HL-60 (cell line): Measurements from ENCODE around the gene MACROD2.

Source experiments
- CTCF ChIP-seq: IDR thresholded peaks from one replicate; pipeline ENCODE4 v1.5.1; 2011; ENCODE audit warnings: low read length, control low read depth, inconsistent platforms; ENCODE audit not compliant: insufficient read depth
- POLR2AphosphoS5 ChIP-seq: IDR thresholded peaks from 2 replicates; pipeline ENCODE4 v1.6.1; 2012; ENCODE audit warnings: low read depth
- REST ChIP-seq: IDR thresholded peaks from 2 replicates; pipeline ENCODE4 v1.6.1; 2012; ENCODE audit warnings: low read depth; ENCODE audit not compliant: insufficient replicate concordance
- SPI1 ChIP-seq: IDR thresholded peaks from 2 replicates; pipeline ENCODE4 v1.6.1; 2012; ENCODE audit warnings: low read depth, mild to moderate bottlenecking, borderline replicate concordance

GRCh38 chr20:16050366-16050765 is 2055.1 kb downstream of the MACROD2 start:
- TF ChIP-seq CTCF (no peak), POLR2AphosphoS5 (no peak), REST (no peak), SPI1 (no peak)
